Measurements from ENCODE around the gene NAPA. TPM values are rescaled to one million over a fixed set of nuclear protein-coding genes. Genes with fewer than 3 reads are reported as not detected.
A peak's percentile ranks its signal among the peaks of the same experiment; 100 is the strongest.

Gene NAPA
- total RNA-seq, 4 donors from 2014 or later: 78.4 to 154 (median 105) TPM

DNA sequence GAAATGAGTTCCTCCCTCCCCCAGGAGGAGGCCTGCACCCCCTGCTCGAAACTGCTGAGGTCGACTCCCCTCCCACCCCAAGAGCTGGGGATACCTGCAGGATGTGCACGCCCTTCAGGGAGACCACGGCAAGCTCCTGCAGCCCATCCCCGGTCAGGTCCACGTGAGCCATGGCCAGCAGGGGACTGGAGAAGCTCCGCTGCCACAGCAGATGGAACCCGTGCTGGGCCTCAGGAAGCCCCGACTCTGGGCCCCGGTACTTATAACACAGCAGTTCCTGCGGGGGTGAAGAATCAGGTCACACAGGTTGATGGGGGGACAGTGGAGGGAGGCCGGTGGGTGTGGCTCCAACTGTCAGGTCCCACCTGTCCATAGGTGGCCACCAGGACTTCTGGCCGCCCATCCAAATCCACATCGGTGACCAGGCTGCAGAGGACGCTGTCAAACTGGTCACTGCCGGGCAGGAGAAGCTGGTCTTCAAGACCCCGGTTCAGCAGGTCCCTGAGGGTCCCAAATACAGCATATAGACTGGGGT is 38.4 kb downstream of the NAPA start:
- peaks cover 0 to 2% of the 10 kb centered on the region in 2 donors for H3K27me3 ChIP-seq
- H3K4me1 ChIP-seq: peaks cover 0 to 3% (median 0%) of the 10 kb centered on the region in 4 donors
- H3K9me3 ChIP-seq: no peaks in the 10 kb centered on the region
- H3K36me3 ChIP-seq: no peaks in the 10 kb centered on the region
- no peak for TF ChIP-seq POLR2A (IDR thresholded peaks at IDR 0.05)
- TF ChIP-seq, protein P1, sequence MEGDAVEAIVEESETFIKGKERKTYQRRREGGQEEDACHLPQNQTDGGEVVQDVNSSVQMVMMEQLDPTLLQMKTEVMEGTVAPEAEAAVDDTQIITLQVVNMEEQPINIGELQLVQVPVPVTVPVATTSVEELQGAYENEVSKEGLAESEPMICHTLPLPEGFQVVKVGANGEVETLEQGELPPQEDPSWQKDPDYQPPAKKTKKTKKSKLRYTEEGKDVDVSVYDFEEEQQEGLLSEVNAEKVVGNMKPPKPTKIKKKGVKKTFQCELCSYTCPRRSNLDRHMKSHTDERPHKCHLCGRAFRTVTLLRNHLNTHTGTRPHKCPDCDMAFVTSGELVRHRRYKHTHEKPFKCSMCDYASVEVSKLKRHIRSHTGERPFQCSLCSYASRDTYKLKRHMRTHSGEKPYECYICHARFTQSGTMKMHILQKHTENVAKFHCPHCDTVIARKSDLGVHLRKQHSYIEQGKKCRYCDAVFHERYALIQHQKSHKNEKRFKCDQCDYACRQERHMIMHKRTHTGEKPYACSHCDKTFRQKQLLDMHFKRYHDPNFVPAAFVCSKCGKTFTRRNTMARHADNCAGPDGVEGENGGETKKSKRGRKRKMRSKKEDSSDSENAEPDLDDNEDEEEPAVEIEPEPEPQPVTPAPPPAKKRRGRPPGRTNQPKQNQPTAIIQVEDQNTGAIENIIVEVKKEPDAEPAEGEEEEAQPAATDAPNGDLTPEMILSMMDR (IDR thresholded peaks at IDR 0.05): no peak
- H3K27ac ChIP-seq: no peak overlapping the region
- DNase-seq: no peak
- H3K4me3 ChIP-seq: no peak overlapping the region

DNA sequence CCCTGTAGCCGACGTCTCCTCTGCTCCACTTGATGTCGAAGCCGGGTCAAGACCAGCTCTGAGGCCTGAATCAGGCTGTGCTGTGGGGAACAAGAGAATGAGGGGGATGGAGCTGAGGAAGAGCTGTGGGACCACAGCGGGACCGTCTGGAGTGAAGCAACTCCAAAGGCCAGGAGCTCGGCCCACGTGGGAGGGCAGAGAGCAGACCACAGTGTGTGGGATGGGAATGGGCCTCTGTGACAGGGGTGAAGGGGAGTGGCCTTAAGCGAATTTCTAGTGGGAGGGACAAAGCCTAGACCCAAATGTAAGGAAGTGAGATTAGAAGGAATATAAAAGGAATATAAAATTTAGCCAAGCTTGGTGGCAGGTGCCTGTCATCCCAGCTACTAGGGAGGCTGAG is 39.4 kb downstream of the NAPA start:
- TF ChIP-seq, protein P1 (IDR thresholded peaks at IDR 0.05): no peak
- Histone ChIP-seq H3K4me3 (no peak overlapping the region), H3K9me3 (no peaks in the 10 kb centered on the region), H3K4me1 (peaks cover 0 to 3% (median 0%) of the 10 kb centered on the region in 4 donors), H3K27me3 (peaks cover 0 to 5% of the 10 kb centered on the region in 2 donors), H3K27ac (no peak overlapping the region), H3K36me3 (no peaks in the 10 kb centered on the region)
- no peak for DNase-seq

DNA sequence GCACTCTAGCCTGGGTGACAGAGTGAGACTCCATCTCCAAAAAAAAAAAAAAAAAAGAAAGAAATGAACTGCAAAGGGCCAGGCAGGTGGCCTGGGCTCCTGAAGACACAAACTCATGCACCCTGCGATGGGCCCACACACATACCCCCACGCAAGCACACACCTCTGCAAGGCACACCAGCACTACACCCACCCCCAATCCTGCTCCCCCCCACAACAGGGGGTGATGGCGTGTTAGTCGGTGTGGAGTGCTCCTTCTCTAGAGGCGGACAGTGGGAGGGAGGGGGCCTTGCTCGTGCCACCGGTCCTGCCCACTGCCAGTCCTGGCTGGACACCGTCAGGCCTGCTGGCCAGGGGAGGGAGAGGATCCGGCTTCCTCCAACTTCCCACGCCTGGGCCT is 41.5 kb downstream of the NAPA start:
- peaks cover 0 to 3% (median 0%) of the 10 kb centered on the region in 4 donors for H3K4me1 ChIP-seq
- no peaks in the 10 kb centered on the region for H3K9me3 ChIP-seq
- no peak overlapping the region for H3K27ac ChIP-seq
- DNase-seq: no peak
- H3K27me3 ChIP-seq: peaks cover 0 to 7% of the 10 kb centered on the region in 2 donors
- H3K36me3 ChIP-seq: no peaks in the 10 kb centered on the region
- TF ChIP-seq, protein P1 (IDR thresholded peaks at IDR 0.05): no peak
- TF ChIP-seq POLR2A (IDR thresholded peaks at IDR 0.05): no peak
- H3K4me3 ChIP-seq: no peak overlapping the region

DNA sequence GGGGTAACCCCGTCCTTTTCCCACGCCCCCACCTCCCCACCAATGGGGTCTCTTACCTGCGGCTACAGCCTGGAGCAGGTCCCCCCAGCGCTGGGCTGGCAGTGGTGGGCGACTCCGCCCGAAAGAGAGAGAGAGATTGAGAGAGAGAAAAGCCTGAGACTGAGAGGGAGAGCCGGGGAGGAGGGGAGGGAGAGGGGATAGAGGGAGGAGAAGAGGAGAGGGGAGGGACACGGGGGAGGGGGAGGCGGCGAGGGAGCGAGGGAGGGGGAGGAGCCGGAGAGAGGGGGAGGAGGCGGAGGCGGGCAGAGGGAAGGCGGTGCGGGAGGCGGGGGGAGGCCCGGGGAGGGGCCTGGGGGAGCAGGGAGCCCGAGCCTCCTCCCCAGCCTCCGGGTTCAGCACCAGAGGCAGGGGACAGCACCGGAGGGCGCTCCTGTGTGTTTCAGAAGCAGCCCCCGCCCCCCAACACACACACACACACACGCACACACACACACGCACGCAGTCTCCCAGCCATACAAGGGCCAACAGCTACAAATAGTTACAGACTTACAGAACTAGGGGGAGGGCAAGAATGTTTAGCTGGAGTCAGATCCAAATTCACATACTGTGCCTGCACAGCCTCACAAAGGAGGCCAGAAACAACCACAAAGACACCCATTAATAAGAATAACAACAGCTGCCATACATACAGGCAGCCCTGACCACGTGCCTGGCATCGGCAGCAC is 43.0 kb downstream of the NAPA start, which contains the start of gene SLC8A2:
TSS of gene SLC8A2 (minus strand) at position 161 of the 725 bp plus-strand sequence. CDS start 5,490 bp downstream, outside the sequence.
- no peak for TF ChIP-seq POLR2A (IDR thresholded peaks at IDR 0.05)
- TF ChIP-seq, protein P1 (IDR thresholded peaks at IDR 0.05): no peak
- peak within 1 kb of the TSS in 1 of 4 donors; percentile 34 for H3K4me3 ChIP-seq
- no peak within 1 kb of the TSS for H3K27ac ChIP-seq
- peaks cover 0 to 9% of the 10 kb centered on the region in 2 donors for H3K27me3 ChIP-seq
- H3K9me3 ChIP-seq: no peaks in the 10 kb centered on the region
- H3K36me3 ChIP-seq: no peaks in the 10 kb centered on the region
- DNase-seq: no peak
- peaks cover 0 to 3% (median 0%) of the 10 kb centered on the region in 4 donors for H3K4me1 ChIP-seq

DNA sequence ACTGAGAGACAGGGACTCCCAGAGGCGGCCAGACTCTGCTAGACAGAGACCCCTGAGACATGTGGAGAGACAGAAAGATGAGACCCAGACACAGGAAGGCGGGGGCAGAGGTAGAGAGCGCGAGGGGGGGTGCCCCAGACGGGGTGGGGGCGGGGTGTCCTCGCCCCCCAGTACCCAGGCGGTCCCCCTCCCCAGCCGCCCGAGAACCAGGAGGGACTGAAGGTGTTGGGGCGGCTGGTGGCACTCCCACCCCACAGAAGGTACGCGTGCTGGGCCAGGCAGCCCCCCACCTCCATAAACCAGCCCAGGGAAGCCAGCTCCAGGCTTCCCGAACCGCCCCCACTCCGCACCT is 43.5 kb downstream of the NAPA start:
- Histone ChIP-seq H3K4me1 (peaks cover 0 to 3% (median 0%) of the 10 kb centered on the region in 4 donors), H3K27ac (no peak overlapping the region), H3K4me3 (peak overlapping the region in 1 of 4 donors; percentile 34), H3K27me3 (peaks cover 0 to 9% of the 10 kb centered on the region in 2 donors), H3K36me3 (no peaks in the 10 kb centered on the region), H3K9me3 (no peaks in the 10 kb centered on the region)
- no peak for TF ChIP-seq POLR2A (IDR thresholded peaks at IDR 0.05)
- TF ChIP-seq, protein P1 (IDR thresholded peaks at IDR 0.05): no peak
- no peak for DNase-seq
